GM10266 (cell line): Measurements from ENCODE around the gene PACRG.
A peak's percentile ranks its signal among the peaks of the same experiment; 100 is the strongest.

Experiments
- DNase-seq: peaks from one replicate; pipeline ENCODE4 v3.0.0; 2012; ENCODE audit errors: extremely low spot score
- CTCF ChIP-seq: IDR thresholded peaks from 2 replicates; pipeline ENCODE4 v1.5.1; 2012; ENCODE audit warnings: mild to moderate bottlenecking, low read depth; ENCODE audit not compliant: control insufficient read depth, insufficient read depth; ENCODE audit errors: missing control alignments

PACRG gene

DNA sequence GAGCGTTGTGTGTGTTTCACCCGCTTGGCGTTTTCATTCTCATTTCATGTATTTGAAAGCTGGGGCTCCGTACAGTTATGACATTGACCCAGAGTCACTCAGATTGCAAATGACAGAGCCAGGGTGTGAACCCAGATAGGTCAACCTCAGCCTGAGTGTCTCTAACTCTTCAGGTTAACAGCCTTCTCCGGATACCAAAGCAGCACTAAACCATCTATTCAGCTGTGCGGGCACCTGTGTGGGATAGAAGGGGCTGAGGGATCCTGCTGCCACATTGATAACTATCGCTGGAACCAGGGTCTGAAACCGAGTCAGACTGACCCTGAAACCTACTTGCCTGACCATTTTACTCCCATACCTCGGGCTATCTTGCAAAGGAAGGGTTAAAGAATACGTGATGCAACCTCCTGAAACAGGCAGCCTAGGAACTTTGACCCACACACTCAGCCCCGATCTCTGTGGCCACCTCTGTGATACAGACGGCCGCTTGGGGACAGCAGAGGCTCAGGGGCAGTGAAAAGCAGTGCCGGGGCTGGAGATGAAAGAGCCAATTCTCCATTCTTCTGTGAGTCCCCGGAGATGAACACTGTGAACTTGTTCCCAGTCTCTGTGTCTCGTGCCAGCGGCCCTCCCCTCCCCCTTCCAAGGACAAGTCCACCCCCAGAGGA, 453.2 kb downstream of the PACRG start:
- no peak for DNase-seq
- TF ChIP-seq CTCF: peak; percentile 35

DNA sequence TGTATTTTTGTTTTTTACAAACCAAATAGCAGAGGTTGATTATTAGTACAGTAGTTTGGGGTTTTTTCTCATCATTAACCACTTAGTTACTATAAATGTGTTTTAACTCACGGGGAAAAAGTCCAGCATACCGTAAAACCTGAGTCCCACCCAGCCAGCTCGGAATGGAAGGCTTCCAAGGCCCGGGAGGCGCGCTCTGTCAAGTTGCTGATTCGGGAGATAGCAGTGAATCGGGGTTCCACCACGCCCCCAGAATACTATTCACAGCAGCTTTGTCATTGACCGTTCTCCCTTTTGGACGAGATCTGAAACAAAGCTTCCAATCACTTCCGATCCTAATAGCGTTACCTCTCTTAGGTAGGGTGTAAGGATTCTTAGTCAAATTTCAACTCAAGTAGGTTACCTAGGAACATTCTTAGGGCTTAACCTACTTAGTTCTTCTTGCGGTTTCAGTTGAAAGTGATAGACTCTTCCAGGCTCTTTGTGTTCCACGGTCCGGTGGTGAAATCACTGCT, 453.9 kb downstream of the PACRG start:
- DNase-seq: no peak
- no peak for TF ChIP-seq CTCF

DNA sequence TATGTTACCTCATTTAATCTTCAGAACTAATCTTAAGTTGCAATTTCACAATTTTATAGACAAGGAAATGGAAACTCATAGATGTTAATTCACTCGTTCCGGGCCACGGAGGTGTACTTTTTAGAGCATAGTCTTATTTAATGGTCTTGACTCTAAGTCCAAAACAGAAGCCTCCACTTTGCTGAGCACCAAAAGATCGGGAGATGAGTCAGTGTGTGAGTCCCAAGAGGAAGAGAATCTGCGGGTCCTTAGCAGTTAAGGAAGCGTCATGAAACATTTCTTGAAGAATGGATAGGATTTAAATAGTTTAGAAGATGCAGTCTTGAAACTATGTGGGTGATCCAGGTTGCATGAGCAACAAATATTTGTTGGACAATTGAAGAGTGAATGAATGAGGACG, 454.9 kb downstream of the PACRG start:
- no peak for DNase-seq
- no peak for TF ChIP-seq CTCF

GRCh38 chr6:163183806-163184205, 456.0 kb downstream of the PACRG start:
- TF ChIP-seq CTCF: no peak
- no peak for DNase-seq

DNA sequence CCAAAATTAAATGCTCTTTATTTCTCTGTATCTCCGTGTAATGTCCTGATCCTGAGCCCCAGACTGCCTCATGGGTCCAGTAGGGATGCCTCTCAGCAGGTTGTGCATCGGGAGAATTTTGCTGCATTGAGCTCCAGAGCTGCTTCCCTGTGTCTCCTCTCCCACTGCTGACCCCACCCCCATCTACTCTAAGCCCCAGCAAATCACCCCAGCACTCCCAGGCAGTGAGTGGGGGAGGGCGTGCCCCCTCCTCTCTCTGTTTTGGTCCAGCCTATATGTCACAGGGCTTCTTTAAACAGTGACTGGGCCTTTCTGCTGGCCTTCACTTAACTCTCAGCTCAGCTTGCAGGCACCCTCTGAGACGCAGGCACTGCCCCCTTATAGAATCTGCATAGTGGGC, 458.0 kb downstream of the PACRG start:
- DNase-seq: no peak
- no peak for TF ChIP-seq CTCF

DNA sequence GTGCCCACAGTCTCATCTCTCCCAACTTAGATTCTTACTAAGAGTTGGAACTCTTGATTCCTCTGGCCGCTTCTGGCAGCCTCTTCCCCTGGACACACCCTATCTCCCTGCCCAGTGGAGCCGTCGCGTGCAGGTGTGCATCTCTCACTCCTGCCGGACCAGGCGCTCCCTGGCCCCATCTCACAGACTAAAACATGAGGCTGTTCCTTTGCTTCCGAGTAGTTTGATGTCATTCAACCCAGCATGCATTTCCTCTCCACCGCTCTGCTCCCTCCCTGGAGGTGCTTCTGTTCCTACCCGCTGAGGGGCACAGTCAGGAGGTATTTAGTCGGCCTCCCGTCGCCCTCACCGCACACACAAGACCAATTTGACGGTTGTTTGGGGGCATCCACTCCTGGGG, 458.8 kb downstream of the PACRG start:
- DNase-seq: no peak
- TF ChIP-seq CTCF: no peak

GRCh38 chr6:163187201-163187600, 459.4 kb downstream of the PACRG start:
- no peak for TF ChIP-seq CTCF
- no peak for DNase-seq
